Ramos (cell line): ENCODE results near the gene HIGD1A.

Experiments
- in situ Hi-C: fragments of 300-500 bp; cut with MboI; formaldehyde crosslinking; loops from one replicate; pipeline ENCODE4 v1.14.3; 2022; ENCODE audit warnings: low sequenced_read_pairs; ENCODE audit not compliant: unreplicated experiment

HIGD1A gene

DNA sequence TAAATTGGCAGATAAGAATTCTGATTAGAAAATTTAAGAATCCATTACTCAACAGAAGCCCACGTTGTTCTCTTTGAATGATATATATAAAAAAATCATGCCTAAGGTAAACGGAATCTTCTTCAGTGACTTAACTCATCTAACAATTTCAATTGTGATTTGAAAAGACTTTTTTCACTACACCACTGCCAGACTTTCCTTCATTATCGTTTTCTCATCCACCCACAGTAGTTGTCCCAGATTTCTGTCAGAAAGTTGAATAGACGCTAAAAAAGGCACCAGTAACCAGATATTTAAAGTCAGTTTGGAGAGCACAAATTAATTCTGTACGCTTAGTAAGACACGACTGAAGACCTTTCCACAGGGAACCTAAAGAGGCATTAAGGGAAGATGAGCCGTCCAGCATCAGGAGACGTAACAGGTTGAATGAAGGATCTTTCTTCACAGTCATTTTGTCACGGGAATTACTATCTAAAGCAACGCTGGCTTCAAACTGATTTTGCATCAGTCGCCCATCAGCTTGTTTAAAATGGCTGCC lies 1.3 kb downstream of the HIGD1A start:
- in situ Hi-C loops: no loop called here

GRCh38 chr3:42801784-42802183 lies 2.5 kb downstream of the HIGD1A start:
- in situ Hi-C loops: no loop called here

DNA sequence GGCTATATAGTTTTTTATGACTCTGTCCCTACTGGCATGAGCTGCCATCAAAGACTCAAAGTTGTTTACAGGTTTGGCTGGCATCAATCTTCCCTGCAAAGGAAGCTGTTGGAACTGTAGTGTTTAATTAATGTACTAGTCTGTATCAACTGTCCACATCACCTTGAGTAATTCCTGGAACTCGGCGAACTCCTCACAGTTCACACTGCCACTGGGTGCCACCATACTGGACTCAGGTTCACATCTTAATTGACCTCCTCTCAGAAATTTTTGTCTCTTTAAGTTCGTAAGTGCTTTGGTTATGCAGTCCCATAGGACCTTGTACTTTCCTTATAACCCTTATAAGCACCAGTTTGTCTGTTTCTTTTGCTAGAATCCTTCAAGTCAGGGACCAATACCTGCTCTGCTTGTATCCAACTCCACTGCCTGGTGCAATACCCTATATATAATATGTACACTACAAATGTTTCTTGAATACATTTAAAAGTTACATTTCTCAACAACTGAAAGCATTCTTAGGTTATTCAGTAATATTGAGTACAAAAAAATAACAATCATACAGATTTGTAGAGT lies 3.2 kb downstream of the HIGD1A start:
- in situ Hi-C loops: no loop called here

DNA sequence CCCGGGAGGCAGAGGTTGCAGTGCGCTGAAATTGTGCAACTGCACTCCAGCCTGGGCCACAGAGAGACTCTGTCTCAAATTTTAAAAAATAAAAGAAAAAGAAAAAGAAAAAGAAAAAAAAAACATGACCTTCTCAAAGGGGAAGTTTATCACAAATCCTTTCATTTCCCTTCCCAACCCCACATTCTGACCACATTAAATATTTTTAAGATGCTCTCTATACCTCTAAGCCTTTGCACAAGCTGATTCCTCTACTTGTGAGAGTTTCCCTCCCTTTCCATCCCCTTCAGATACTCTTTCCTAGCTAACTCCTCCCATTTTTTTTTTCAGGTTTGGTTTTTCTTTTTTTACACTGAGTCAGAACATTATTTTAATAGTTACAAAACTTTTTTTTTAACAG lies 4.0 kb downstream of the HIGD1A start:
- in situ Hi-C loops: no loop called here

GRCh38 chr3:42799376-42799775 lies 4.9 kb downstream of the HIGD1A start:
- in situ Hi-C loops: no loop called here

DNA sequence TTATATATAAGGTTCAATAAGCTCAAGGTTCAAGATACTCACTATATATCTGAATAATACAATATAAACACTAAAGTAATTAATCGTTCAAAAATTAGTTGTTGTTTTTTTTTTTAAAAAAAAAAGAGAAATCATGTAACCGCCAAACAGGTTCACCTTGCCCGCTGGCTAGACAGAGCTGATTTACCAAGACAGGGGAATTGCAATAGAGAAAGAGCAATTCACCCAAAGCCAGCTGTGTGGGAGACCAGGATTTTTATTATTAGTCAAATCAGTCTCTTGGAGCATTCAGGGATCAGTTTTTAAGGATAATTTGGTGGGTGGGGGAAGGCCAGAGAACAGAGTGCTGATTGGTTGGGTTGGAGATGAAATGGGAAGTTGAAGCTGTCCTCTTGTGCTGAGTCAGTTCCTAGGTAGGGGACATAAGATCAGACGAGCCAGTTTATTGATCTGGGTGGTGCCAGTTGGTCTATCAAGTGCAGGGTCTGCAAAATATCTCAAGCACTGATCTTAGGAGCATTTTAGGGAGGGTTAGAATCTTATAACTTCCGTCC lies 7.9 kb downstream of the HIGD1A start:
- in situ Hi-C loops: no loop called here

GRCh38 chr3:42795621-42796181 lies 8.6 kb downstream of the HIGD1A start:
- in situ Hi-C loops: no loop called here

- in situ Hi-C loops: no loop called here
These were observed 13.5 kb downstream of the HIGD1A start for GRCh38 chr3:42790714-42791229.

- in situ Hi-C loops: no loop called here
These were observed 17.7 kb downstream of the HIGD1A start for GRCh38 chr3:42786631-42787030.

DNA sequence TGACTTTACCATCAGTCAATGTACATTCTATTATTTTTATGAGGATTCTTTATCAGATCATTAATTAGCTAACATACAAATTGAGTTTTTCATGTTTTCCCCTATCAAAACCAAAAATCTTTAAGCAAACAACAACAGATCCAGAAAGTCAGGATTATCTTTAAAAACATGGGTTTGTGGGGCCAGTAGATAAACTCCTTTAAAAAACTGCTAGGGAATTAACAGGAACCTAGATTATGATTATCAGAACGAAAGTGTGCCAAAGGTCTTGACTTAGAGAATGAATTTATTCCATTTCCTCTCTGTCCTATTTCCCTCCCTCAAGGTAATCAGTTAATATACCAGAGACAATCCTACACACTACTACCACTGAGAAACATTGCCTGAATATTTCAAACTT lies 18.1 kb downstream of the HIGD1A start:
- in situ Hi-C loops: no loop called here

DNA sequence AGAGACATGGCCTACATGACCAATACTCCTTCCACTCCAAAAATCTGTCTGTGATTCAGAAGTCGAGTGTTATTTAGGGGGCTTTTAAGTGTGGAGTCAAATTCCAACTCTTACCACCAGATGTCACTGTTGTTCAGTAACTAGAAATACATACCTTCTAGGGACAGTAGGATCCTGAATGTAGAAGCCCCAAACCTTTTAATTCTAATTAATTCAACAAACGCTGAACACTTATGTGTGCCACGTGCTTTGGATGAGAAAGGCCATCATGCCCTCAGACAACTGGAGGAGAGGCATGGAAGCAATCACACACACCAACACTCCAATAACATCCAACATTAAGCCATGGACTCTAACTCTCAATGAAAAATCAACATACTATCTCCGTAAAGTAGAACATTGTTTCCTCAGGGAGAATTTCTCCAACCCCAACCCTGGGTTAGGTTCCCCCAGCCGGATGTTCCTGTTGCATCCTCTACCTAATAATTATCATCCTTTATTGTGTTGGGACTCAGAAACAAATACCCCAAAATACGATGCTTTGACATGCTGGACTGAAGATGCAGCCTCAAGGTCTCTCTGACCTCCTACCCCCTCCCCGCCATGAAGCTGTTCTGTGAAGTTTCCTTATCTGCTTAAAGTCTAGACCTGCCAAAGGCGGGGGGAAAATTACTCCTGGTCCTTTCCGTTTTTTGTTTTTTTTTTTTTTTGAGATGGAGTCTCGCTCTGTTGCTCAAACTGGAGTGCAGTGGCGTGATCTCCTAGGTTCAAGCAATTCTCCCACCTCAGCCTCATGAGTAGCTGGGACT lies 23.2 kb downstream of the HIGD1A start:
- in situ Hi-C loops: loop anchor here (5.0 kb wide), 1 partner anchor 106 kb away; no protein-coding TSS in a partner anchor

- in situ Hi-C loops: loop anchor here (5.0 kb wide), 1 partner anchor 107 kb away; no protein-coding TSS in a partner anchor
These were observed 23.9 kb downstream of the HIGD1A start for GRCh38 chr3:42780398-42780797.

- in situ Hi-C loops: no loop called here
These were observed 25.6 kb downstream of the HIGD1A start for GRCh38 chr3:42778644-42779043.

DNA sequence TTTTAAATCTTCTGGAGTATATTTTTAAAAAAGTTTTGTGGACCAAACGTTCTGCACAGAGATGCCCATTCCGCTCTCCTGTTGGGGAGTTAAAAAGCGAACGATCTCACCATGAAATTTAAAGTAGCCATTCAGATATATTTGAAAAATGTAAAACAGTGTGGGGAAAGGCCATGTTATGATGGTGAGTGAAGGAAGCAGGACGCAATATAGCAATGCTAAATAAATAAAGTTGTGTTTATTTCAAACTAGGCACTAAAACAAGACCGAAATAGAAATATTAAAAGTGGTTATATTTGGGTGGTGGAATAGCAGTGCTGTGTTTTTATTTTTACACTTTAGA lies 30.9 kb downstream of the HIGD1A start:
- in situ Hi-C loops: no loop called here

- in situ Hi-C loops: no loop called here
These were observed 31.5 kb downstream of the HIGD1A start, which contains the start of gene CCDC13 for GRCh38 chr3:42772670-42773408. CCDC13 (minus strand) TSS chr3:42773253; CDS start chr3:42758345, 14,908 bp downstream.

DNA sequence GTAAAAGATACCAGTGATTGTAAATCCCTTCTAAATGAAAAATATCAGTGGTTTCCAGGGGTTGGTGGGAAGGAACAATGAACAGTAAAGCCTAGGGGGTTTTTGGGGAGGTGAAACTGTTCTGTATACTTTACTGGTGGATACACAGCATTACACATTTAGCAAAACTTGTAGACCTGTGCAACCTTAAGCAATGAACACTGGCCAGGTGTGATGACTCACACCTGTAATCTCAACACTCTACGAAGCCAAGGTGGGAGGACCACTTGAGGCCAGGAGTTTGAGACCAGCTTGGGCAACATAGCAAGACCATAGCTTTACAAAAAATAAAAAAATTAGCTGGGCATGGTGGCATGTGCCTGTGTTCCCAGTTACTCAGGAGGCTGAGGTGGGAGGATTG lies 33.0 kb downstream of the HIGD1A start:
- in situ Hi-C loops: no loop called here

DNA sequence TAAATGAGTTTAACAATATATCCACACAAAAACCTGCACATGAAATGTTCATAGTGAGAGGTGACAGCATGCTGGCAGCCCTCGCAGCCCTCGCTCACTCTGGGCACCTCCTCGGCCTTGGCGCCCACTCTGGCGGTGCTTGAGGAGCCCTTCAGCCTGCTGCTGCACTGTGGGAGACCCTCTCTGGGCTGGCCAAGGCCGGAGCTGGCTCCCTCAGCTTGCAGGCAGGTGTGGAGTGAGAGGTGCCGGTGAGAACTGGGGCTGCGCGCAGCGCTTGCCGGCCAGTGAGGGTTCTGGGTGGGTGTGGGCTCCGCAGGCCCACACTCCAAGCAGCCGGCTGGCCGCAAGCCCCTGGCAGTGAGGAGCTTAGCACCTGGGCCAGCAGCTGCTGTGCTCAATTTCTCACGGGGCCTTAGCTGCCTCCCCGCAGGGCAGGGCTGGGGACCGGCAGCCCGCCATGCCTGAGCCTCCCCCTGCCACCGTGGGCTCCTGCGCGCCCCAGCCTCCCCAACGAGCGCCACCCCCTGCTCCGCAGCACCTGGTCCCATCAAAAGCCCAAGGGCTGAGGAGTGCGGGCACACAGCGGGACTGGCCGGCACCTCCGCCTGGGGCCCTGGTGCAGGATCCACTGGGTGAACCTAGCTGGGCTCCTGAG lies 34.7 kb downstream of the HIGD1A start:
- in situ Hi-C loops: no loop called here

GRCh38 chr3:42764561-42765295 lies 39.6 kb downstream of the HIGD1A start:
- in situ Hi-C loops: no loop called here

DNA sequence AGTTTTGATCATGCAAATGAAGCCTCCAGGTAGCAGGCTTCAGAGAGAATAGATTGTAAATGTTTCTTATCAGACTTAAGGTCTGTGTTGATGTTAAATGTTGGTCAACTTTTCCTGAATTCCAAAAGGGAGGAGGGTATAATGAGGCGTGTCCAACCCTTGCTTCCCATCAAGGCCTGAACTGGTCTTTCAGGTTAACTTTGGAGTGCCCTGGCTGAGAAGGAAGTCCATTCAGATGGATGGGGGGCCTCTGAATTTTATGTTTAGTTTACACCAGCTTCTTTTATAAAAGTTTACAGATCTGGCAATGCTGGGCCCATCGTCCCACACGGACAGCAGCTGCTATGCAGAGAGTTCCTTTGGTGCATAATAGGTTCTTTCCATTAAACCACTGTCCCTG lies 40.2 kb downstream of the HIGD1A start:
- in situ Hi-C loops: no loop called here
